GM21390 (cell line): Measurements from ENCODE around the gene MTFR2.
A peak's percentile ranks its signal among the peaks of the same experiment; 100 is the strongest.

Experiments
- ATAC-seq: cut with Tn5 transposase; IDR thresholded peaks from one replicate; pipeline ENCODE4 v1.9.1; 2021; ENCODE audit not compliant: unreplicated experiment

The MTFR2 gene

GRCh38 chr6:136249811-136250685, at the start of gene MTFR2:
MTFR2 (minus strand) TSS chr6:136250311; CDS start chr6:136249099, 1,212 bp downstream.
- peak; percentile 95 for ATAC-seq

DNA sequence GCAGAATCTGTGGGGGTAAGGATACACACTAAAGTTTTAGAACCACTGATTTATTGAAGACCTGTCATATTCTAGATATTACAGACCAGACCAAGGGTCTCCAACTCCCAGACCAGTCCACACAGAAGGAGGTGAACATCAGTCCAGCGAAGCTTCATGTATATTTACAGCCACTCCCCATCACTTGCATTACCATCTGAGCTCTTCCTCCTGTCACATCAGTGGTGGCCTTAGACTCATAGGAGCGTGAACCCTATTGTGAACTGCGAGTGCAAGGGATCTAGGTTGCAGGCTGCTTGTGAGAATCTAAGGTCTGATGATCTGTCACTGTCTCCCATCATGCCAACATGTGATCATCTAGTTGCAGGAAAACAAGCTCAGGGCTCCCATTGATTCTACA, 44.5 kb upstream of the MTFR2 start:
- ATAC-seq, result no peak

- ATAC-seq, result peak; percentile 27
These were observed 40.4 kb upstream of the MTFR2 start for GRCh38 chr6:136290410-136291010.

- peak; percentile 86 for ATAC-seq
These were observed 39.7 kb upstream of the MTFR2 start, which contains the start of gene BCLAF1 for GRCh38 chr6:136289579-136290409. BCLAF1 (minus strand) TSS chr6:136289846; CDS start chr6:136279866, 9,980 bp downstream.

DNA sequence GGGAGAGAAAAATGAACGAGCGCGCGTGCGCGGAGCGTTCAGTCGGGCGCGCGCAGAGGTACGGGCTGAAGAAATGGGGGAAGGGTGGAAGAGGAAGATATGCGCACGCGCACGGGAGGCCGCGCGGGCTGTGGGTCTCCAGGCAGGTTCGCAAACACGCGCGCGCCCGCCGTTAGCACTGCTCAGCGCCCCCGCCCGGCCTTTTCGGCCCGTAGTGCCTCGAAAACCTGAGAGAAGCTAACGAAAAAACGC, 39.1 kb upstream of the MTFR2 start:
- ATAC-seq, result peak; percentile 39

DNA sequence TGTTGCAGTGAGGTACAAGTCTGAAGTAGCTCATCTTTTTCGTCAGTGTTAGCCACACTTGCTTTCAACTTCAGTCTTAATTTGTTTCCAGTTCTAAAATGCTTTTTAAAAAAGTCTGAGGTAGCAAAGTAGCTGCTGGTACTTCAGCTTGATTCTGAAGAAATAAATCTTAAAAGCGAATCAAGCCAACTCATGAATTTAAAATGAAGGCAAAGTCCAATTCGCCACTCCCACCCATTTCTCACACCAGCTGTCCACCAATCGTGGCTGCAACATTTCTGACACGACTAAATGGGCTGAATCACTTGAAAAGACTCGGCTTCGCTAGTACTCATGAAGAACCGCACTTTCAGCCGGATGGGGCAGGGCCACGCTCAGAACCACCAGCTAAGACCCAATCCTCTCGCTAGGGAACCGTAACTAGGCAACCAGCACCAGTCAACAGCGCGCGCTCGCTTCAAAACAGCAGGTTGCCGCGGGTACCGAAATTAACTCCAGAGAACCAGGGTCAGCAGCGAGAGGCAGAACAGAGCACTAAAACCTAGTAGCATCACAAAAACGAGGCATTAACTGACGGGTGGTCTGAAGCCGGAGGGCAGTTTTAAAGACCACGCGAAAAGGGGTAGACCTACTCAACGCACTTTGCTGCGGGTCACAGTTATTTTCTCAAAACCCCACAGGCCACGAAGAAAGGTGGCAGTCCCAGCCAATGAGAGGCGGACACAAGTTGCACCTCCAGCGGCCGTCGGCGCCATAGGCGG, 38.6 kb upstream of the MTFR2 start:
- peak; percentile 32 for ATAC-seq

DNA sequence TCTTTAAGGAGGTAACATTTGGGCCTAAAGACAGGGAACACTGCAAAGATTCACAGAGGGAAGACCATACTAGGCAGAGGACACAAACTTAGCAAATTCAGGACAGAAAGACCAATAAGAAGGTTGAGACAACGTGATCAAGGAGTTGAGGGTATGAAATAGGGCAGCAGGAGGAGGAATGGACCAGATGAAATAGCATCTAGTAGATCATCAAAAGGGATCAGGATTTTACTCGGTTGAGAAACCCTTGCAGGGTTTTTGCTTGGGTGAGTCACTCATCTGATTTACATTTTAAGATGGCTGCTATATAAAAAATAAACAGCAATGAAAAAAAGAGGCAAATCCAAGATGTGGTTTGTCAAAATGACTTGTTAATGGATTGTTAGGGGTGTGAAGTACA, 34.8 kb upstream of the MTFR2 start:
- ATAC-seq, result no peak

DNA sequence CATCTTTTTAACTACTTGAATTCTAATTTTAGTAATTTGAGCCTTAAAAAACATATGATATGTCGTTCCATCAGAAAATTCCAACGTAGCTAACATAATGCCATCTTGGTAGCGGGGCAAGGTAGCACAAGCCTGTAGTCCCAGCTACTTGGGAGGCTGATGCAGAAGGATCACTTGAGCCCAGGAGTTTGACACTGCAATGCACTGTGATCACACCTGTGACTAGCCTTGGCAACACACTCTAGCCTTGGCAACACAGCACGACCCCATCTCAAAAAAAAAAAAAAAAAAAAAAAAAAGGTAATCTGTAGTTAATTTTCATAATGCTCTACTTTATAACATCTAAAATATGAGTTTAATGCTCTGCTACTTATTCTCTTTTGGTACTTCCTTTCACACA, 32.8 kb upstream of the MTFR2 start:
- no peak for ATAC-seq

DNA sequence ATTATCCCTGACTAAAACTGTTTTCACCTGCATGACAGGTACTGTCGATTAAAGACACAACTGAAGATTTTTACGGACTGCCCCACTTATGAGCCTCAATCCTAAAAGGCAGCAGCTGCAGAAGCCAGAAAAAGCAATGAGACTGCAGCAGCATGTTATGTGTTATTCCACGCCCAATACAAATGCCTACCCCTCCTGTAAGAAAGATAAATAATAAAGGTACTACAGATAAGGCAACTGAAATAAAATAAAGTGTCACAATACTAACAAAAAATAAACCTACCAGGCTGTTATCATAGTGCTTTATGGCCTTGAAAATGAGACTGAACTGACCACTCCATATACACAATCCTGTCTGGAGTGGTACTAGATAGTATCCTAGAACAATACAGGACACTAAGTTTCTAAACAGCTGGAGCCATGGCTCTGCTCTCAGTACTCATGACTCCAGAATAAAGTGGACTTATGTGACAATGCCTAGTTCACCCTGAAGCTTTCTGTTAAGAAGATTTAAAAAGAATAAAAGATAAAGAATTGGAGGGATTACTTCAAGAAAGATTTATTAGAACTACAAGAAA, 30.0 kb upstream of the MTFR2 start:
- ATAC-seq, result no peak

GRCh38 chr6:136274062-136274461, 24.0 kb upstream of the MTFR2 start:
- no peak for ATAC-seq

DNA sequence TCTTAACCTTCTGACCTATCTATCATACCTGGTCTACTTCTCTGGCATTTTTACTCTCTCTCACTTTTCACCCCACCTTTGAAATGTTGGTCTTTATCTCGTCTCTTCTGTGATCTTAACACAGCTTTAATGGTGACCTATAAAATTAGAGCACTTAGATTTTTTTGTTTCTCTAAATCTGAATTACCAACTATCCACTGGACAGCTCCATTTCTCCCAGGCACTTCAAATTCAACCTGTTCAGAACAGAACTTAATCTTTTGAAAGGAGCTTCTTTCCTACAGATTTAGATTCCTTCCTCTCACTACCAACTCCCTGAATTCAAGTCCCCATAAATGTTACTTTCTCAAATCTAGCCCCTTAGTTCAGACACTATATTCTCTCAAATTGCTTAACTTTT, 15.0 kb upstream of the MTFR2 start:
- ATAC-seq, result no peak

DNA sequence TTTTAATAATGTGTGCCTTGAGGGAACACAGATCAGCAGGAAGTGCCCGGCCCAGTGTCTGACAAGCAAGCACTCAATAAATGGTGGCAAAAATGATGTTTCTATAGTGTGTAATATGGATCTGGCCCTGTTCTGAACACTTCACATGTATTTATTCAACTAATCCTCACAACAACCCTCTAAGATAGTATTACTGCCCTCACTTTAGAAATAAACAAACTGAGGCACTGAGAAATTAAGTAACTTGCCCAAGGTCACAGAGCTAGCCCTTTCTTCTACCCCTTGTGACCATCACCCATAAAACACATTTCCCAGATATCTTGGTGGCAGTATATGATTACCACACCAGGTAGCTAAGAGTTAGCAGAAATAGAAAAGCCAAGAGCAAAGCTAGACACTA, 12.8 kb upstream of the MTFR2 start:
- no peak for ATAC-seq

- no peak for ATAC-seq
These were observed 4.8 kb upstream of the MTFR2 start for GRCh38 chr6:136254851-136255466.

GRCh38 chr6:136253734-136254133, 3.6 kb upstream of the MTFR2 start:
- no peak for ATAC-seq

DNA sequence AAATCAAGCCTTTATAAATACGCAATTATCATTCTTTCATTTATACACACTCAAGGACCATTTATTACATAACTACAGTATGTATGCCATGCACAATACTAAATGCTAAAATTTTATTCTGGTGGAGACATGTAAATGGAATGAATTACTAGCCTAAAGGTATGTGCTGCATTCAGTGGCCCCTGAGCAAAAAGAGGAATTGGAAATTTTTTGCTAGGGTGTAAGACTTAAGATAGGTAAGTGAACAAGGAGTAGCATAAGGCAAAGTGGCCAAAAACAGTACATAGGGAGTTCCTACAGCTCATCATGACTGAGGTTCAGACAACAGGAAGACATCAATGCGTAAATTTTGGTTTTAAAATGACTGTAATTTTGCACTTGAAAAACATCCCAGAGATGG, 2.3 kb upstream of the MTFR2 start:
- ATAC-seq, result no peak

- ATAC-seq, result no peak
These were observed 1.3 kb upstream of the MTFR2 start for GRCh38 chr6:136251394-136251793.

DNA sequence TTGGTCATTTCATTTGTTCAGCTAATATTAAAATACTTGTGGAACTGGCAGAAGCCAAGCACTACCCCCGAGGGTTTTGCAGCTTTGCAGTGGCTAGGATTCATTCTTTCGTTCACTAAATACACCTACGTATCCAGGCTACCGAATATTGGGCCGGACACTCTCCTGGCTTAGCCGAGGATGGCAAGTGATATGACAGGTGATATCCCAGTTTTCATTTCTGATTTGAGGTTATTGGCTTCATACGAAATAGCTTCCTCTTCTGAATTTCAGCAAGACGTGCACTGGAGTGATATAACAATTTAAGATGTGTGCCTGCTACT, 536 bp upstream of the MTFR2 start:
- ATAC-seq, result peak; percentile 6

GRCh38 chr6:136249336-136249735, 775 bp downstream of the MTFR2 start:
- no peak for ATAC-seq

DNA sequence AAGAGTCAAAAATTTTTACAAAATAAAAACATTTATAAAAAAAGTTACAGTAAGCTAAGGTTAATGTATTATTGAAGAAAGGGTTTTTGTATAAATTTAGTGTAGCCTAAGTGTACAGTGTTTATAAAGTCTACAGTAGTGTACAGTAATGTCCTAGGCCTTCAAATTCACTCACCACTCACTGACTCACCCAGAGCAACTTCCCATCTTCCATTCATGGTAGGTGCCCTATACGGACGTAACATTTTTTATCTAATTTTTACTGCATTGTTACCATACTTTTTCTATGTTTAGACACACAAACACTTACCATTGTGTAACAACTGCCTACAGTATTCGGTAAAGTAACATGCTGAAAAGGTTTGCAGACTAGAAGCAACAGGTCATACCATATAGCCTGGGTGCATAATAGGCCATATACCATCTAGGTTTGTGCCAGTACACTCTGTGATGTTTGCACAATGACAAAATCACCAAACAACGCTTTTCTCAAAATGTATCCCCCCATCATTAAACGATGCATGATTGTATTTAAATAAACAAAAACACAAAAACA, 6.0 kb downstream of the MTFR2 start:
- no peak for ATAC-seq
